ENCODE data around the gene PLPPR1. TPM values are rescaled to one million over a fixed set of nuclear protein-coding genes. Genes with fewer than 3 reads are reported as not detected.

Gene PLPPR1
- total and polyA plus RNA-seq, 2 of the 13 experiments (the other 11 are each of a cell fraction or from before 2014, with no cell fraction given) = 16.0 to 84.7 TPM

GRCh38 chr9:101209670-101210069 is 181.1 kb downstream of the PLPPR1 start:
- FAIRE-seq = no peak
- H4K20me1 ChIP-seq (ENCODE audit: insufficient read depth, low read length) = no peaks in the 10 kb centered on the region
- in situ Hi-C loops (cut with HindIII; ENCODE audit: extremely low pct_ligation_motif_present, low pct_unique_long_range_greater_than_20kb) = no loop called here
- no peak overlapping the region for H3K4me2 ChIP-seq (ENCODE audit: low read depth, low read length)
- ATAC-seq = no peak
- no peak overlapping the region for H3K9ac ChIP-seq (ENCODE audit: insufficient read depth, low read depth, low read length)
- H3K27me3 ChIP-seq (ENCODE audit: control insufficient read depth in 1 of 2, insufficient read depth in 2 of 2, low read length in 2 of 2) = no peaks in the 10 kb centered on the region
- WGBS (ENCODE audit: low lambda C conversion rate) = 94% methylated on average over 4 of the region's 4 CpGs
- H3K79me2 ChIP-seq (ENCODE audit: insufficient read depth, low read length) = no peaks in the 10 kb centered on the region
- no peak overlapping the region for H3K27ac ChIP-seq (ENCODE audit: extremely low read length, insufficient read depth, low read length)
- no peaks in the 10 kb centered on the region for H3K9me3 ChIP-seq (ENCODE audit: low read length)
- no peak overlapping the region for H2AFZ ChIP-seq (ENCODE audit: low read length)
- H3K36me3 ChIP-seq (replicated peaks in 1 of 2; ENCODE audit: control insufficient read depth in 1 of 2, insufficient read depth in 2 of 2, low read length in 2 of 2) = peaks cover 1 to 3% of the 10 kb centered on the region in 2 experiments; a peak in 3 of 5 replicates
- no TSS peak for BruUV-seq (replicated peaks)
- CTCF ChIA-PET (ENCODE audit: low intra/inter-chr PET ratio, low total read pairs) = no interaction called here
- no peaks in the 10 kb centered on the region for H3K4me1 ChIP-seq (ENCODE audit: insufficient read depth, low read length)
- no peak for DNase-seq (ENCODE audit: low spot score)
- TF ChIP-seq NRL (CRISPR knock-in tag; IDR thresholded peaks at IDR 0.05; ENCODE audit: borderline replicate concordance) (no peak), MYPOP (CRISPR knock-in tag; IDR thresholded peaks at IDR 0.05) (no peak), ZNF556 (CRISPR knock-in tag; IDR thresholded peaks at IDR 0.05; ENCODE audit: borderline replicate concordance) (no peak), MTA1 (CRISPR knock-in tag; IDR thresholded peaks at IDR 0.05; ENCODE audit: borderline replicate concordance) (no peak)
- POLR2A ChIA-PET = no interaction called here
- intact Hi-C loops (cut with micrococcal nuclease; ENCODE audit: unreplicated experiment) = no loop called here
- no peak overlapping the region for H3K4me3 ChIP-seq (replicated peaks in 1 of 3; ENCODE audit: insufficient read depth in 1 of 3, low read depth in 2 of 3, low read length in 3 of 3)

DNA sequence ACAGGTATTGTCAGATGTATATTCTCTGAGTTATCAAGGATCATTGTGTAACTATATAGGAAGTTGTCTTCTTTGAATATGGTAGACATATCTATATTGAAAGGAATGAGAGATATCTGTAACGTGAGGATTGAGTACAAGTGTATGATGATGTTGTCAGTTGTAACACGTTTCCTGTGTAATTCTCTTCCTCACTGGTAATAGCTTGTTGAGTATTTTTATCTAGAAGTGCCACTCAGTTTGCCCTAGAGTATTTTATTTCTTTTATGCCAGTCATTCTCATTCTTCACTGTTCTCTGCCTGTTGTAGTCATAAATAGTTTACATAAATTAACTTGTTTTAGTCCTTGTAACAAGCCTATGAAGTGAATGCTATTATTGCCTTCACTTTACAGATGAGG is 184.1 kb downstream of the PLPPR1 start:
- WGBS (ENCODE audit: low lambda C conversion rate) = 93% methylated on average over 2 of the region's 2 CpGs
- no peaks in the 10 kb centered on the region for H3K79me2 ChIP-seq (ENCODE audit: insufficient read depth, low read length)
- no peak for FAIRE-seq
- TF ChIP-seq ZNF280D (CRISPR knock-in tag; IDR thresholded peaks at IDR 0.05) (no peak), ERF (CRISPR knock-in tag; IDR thresholded peaks at IDR 0.05) (no peak), CBFB (CRISPR knock-in tag; IDR thresholded peaks at IDR 0.05) (no peak), ZSCAN22 (CRISPR knock-in tag; IDR thresholded peaks at IDR 0.05) (no peak), ZIK1 (CRISPR knock-in tag; IDR thresholded peaks at IDR 0.05; ENCODE audit: borderline replicate concordance, low read depth) (no peak), ZNF552 (CRISPR knock-in tag; IDR thresholded peaks at IDR 0.05; ENCODE audit: borderline replicate concordance) (no peak), TERF1 (CRISPR knock-in tag; IDR thresholded peaks at IDR 0.05) (no peak)

More for the DNA sequence above, 184.1 kb downstream of the PLPPR1 start:
- no peaks in the 10 kb centered on the region for H3K27me3 ChIP-seq (ENCODE audit: control insufficient read depth in 1 of 2, insufficient read depth in 2 of 2, low read length in 2 of 2)
- H2AFZ ChIP-seq (ENCODE audit: low read length) = no peak overlapping the region
- no peak overlapping the region for H3K4me2 ChIP-seq (ENCODE audit: low read depth, low read length)
- intact Hi-C loops (cut with micrococcal nuclease; ENCODE audit: unreplicated experiment) (no loop called here), in situ Hi-C loops (cut with HindIII; ENCODE audit: extremely low pct_ligation_motif_present, low pct_unique_long_range_greater_than_20kb) (no loop called here)
- no peaks in the 10 kb centered on the region for H3K9me3 ChIP-seq (ENCODE audit: low read length)
- no peak overlapping the region for H3K4me3 ChIP-seq (replicated peaks in 1 of 3; ENCODE audit: insufficient read depth in 1 of 3, low read depth in 2 of 3, low read length in 3 of 3)
- H3K36me3 ChIP-seq (replicated peaks in 1 of 2; ENCODE audit: control insufficient read depth in 1 of 2, insufficient read depth in 2 of 2, low read length in 2 of 2) = peaks cover 0 to 1% of the 10 kb centered on the region in 2 experiments; a peak in 2 of 5 replicates
- H3K4me1 ChIP-seq (ENCODE audit: insufficient read depth, low read length) = no peaks in the 10 kb centered on the region; the same call in 1 of the 2 replicates
- no peak overlapping the region for H3K27ac ChIP-seq (ENCODE audit: extremely low read length, insufficient read depth, low read length)
- no peaks in the 10 kb centered on the region for H4K20me1 ChIP-seq (ENCODE audit: insufficient read depth, low read length)
- DNase-seq (ENCODE audit: low spot score) = no peak
- H3K9ac ChIP-seq (ENCODE audit: insufficient read depth, low read depth, low read length) = no peak overlapping the region
- ChIA-PET CTCF (ENCODE audit: low intra/inter-chr PET ratio, low total read pairs) (no interaction called here), POLR2A (no interaction called here)
- no peak for ATAC-seq
- no TSS peak for BruUV-seq (replicated peaks)
